DMS 273 (cell line): Measurements from ENCODE around the gene SDSL.
A peak's percentile ranks its signal among the peaks of the same experiment; 100 is the strongest.

Experiments
- DNase-seq: peaks from one replicate; lab custom pipeline; 2025; ENCODE audit not compliant: unreplicated experiment; lab: John Stamatoyannopoulos, UW

SDSL gene

GRCh38 chr12:113422030-113422885, at the start of gene SDSL:
Gene SDSL, plus strand, starts transcription at chr12:113422380. Its CDS starts 5,603 bp downstream, at chr12:113427983.
- DNase-seq, result peak; percentile 74

- DNase-seq, result no peak
Measured at GRCh38 chr12:113373440-113373839, 48.7 kb upstream of the SDSL start.

- DNase-seq, result peak; percentile 9
Measured at GRCh38 chr12:113373969-113374368, 48.2 kb upstream of the SDSL start.

GRCh38 chr12:113374823-113375428, 47.3 kb upstream of the SDSL start:
- no peak for DNase-seq

- peak; percentile 11 for DNase-seq
Measured at GRCh38 chr12:113378291-113378690, 43.9 kb upstream of the SDSL start.

- DNase-seq, result no peak
Measured at GRCh38 chr12:113381220-113381619, 41.0 kb upstream of the SDSL start.

GRCh38 chr12:113382206-113382605, 40.0 kb upstream of the SDSL start:
- DNase-seq, result no peak

- no peak for DNase-seq
Measured at GRCh38 chr12:113384778-113385177, 37.4 kb upstream of the SDSL start.

- no peak for DNase-seq
Measured at GRCh38 chr12:113385282-113385882, 36.8 kb upstream of the SDSL start.

GRCh38 chr12:113386866-113387566, 35.2 kb upstream of the SDSL start:
- DNase-seq, result no peak

GRCh38 chr12:113387631-113388030, 34.5 kb upstream of the SDSL start:
- DNase-seq, result no peak

GRCh38 chr12:113388351-113388750, 33.8 kb upstream of the SDSL start:
- DNase-seq, result no peak

- DNase-seq, result no peak
Measured at GRCh38 chr12:113390064-113391043, 31.8 kb upstream of the SDSL start.

- no peak for DNase-seq
Measured at GRCh38 chr12:113391145-113391544, 31.0 kb upstream of the SDSL start.

GRCh38 chr12:113391650-113392337, 30.4 kb upstream of the SDSL start:
- DNase-seq, result no peak

- DNase-seq, result no peak
Measured at GRCh38 chr12:113392520-113392919, 29.7 kb upstream of the SDSL start.

GRCh38 chr12:113392988-113393579, 29.1 kb upstream of the SDSL start:
- peak; percentile 23 for DNase-seq

GRCh38 chr12:113393749-113394148, 28.4 kb upstream of the SDSL start:
- DNase-seq, result no peak

GRCh38 chr12:113395119-113395518, 27.1 kb upstream of the SDSL start:
- no peak for DNase-seq
